ENCODE data around the gene FBXO8. TPM values are rescaled to one million over a fixed set of nuclear protein-coding genes. Genes with fewer than 3 reads are reported as not detected.
"Not testable (repeated sequence)": the region's sequence is repeated elsewhere in the genome, so short reads cannot be mapped to it uniquely, and the experiment has no call there.

FBXO8 gene
- total RNA-seq, 1 donor from 2014 or later = 16.6 TPM

GRCh38 chr4:174286870-174287269 lies 3.4 kb upstream of the FBXO8 start:
- intact Hi-C loops (cut with micrococcal nuclease) = loop anchor here (10.0 kb wide), 1 partner anchor 782 kb away; no protein-coding TSS in a partner anchor

GRCh38 chr4:174284487-174284886 lies 1.0 kb upstream of the FBXO8 start:
- intact Hi-C loops (cut with micrococcal nuclease) = loop anchor here (5.0 to 10.0 kb wide), 2 partner anchors 780 to 1913 kb away; partner anchors contain the start of gene SPATA4

GRCh38 chr4:174282836-174283506 lies 496 bp downstream of the FBXO8 start:
- intact Hi-C loops (cut with micrococcal nuclease) = loop anchor here (1.0 to 10.0 kb wide), 6 partner anchors 76 to 1914 kb away; partner anchors contain the start of genes HMGB2, HPGD, SAP30 and SPATA4

GRCh38 chr4:174281901-174282300 lies 1.6 kb downstream of the FBXO8 start:
- intact Hi-C loops (cut with micrococcal nuclease) = loop anchor here (2.0 to 10.0 kb wide), 4 partner anchors 77 to 1915 kb away; partner anchors contain the start of genes HPGD and SPATA4

GRCh38 chr4:174281182-174281737 lies 2.2 kb downstream of the FBXO8 start:
- intact Hi-C loops (cut with micrococcal nuclease) = loop anchor here (5.0 to 10.0 kb wide), 2 partner anchors 776 to 1916 kb away; partner anchors contain the start of gene SPATA4

GRCh38 chr4:174279433-174280155 lies 3.9 kb downstream of the FBXO8 start:
- intact Hi-C loops (cut with micrococcal nuclease) = loop anchor here (5.0 to 10.0 kb wide), 2 partner anchors 775 to 1918 kb away; partner anchors contain the start of gene SPATA4

GRCh38 chr4:174278467-174278866 lies 5.0 kb downstream of the FBXO8 start:
- intact Hi-C loops (cut with micrococcal nuclease) = no loop called here

- intact Hi-C loops (cut with micrococcal nuclease) = no loop called here
Measured at GRCh38 chr4:174277433-174277832, 6.0 kb downstream of the FBXO8 start.

- intact Hi-C loops (cut with micrococcal nuclease) = no loop called here
Measured at GRCh38 chr4:174275101-174275500, 8.4 kb downstream of the FBXO8 start.

- intact Hi-C loops (cut with micrococcal nuclease) = no loop called here
Measured at GRCh38 chr4:174274436-174274835, 9.0 kb downstream of the FBXO8 start.

GRCh38 chr4:174273930-174274329 lies 9.5 kb downstream of the FBXO8 start:
- intact Hi-C loops (cut with micrococcal nuclease) = no loop called here

GRCh38 chr4:174266416-174266815 lies 17.1 kb downstream of the FBXO8 start:
- intact Hi-C loops (cut with micrococcal nuclease) = no loop called here

- intact Hi-C loops (cut with micrococcal nuclease) = no loop called here
Measured at GRCh38 chr4:174265916-174266315, 17.6 kb downstream of the FBXO8 start.

- intact Hi-C loops (cut with micrococcal nuclease) = no loop called here
Measured at GRCh38 chr4:174263445-174263736, 20.1 kb downstream of the FBXO8 start.

GRCh38 chr4:174262624-174263444 lies 20.6 kb downstream of the FBXO8 start:
- intact Hi-C loops (cut with micrococcal nuclease) = no loop called here

- intact Hi-C loops (cut with micrococcal nuclease) = not testable (repeated sequence)
Measured at GRCh38 chr4:174261432-174261831, 22.0 kb downstream of the FBXO8 start.

GRCh38 chr4:174260099-174260498 lies 23.4 kb downstream of the FBXO8 start:
- intact Hi-C loops (cut with micrococcal nuclease) = no loop called here

- intact Hi-C loops (cut with micrococcal nuclease) = no loop called here
Measured at GRCh38 chr4:174259580-174259979, 23.9 kb downstream of the FBXO8 start.

GRCh38 chr4:174256277-174256713 lies 27.2 kb downstream of the FBXO8 start:
- intact Hi-C loops (cut with micrococcal nuclease) = no loop called here

- intact Hi-C loops (cut with micrococcal nuclease) = no loop called here
Measured at GRCh38 chr4:174255786-174256185, 27.7 kb downstream of the FBXO8 start.

- intact Hi-C loops (cut with micrococcal nuclease) = no loop called here
Measured at GRCh38 chr4:174255374-174255773, 28.1 kb downstream of the FBXO8 start.

All from T-helper 2 cell treated with Interferon-gamma antibody and Interleukin-4, amounts not matched to agents 100 ng/mL and 5 ng/mL, for 36 hours (primary cell).